NCI-H69 (cell line): ENCODE data around the gene DEPDC5.
"Not testable (repeated sequence)": the region's sequence is repeated elsewhere in the genome, so short reads cannot be mapped to it uniquely, and the experiment has no call there.

ENCODE experiments used
- DNase-seq: peaks from one replicate; lab custom pipeline; 2025; lab: John Stamatoyannopoulos, UW

The DEPDC5 gene

GRCh38 chr22:31815383-31815814 lies 61.6 kb downstream of the DEPDC5 start:
- DNase-seq = not testable (repeated sequence)

- no peak for DNase-seq
Measured at GRCh38 chr22:31816750-31817149, 62.9 kb downstream of the DEPDC5 start.

- DNase-seq = peak; percentile 9
Measured at GRCh38 chr22:31818481-31819392, 64.9 kb downstream of the DEPDC5 start.

GRCh38 chr22:31820655-31821054 lies 66.8 kb downstream of the DEPDC5 start:
- DNase-seq = no peak

- no peak for DNase-seq
Measured at GRCh38 chr22:31821572-31821971, 67.8 kb downstream of the DEPDC5 start.

- no peak for DNase-seq
Measured at GRCh38 chr22:31822523-31822922, 68.7 kb downstream of the DEPDC5 start.

- DNase-seq = no peak
Measured at GRCh38 chr22:31825513-31825912, 71.7 kb downstream of the DEPDC5 start.

- no peak for DNase-seq
Measured at GRCh38 chr22:31826443-31826842, 72.6 kb downstream of the DEPDC5 start.

GRCh38 chr22:31828739-31829138 lies 74.9 kb downstream of the DEPDC5 start:
- no peak for DNase-seq

- peak; percentile 42 for DNase-seq
Measured at GRCh38 chr22:31829505-31829904, 75.7 kb downstream of the DEPDC5 start.

- no peak for DNase-seq
Measured at GRCh38 chr22:31830721-31831070, 76.9 kb downstream of the DEPDC5 start.

- DNase-seq = no peak
Measured at GRCh38 chr22:31833930-31834329, 80.1 kb downstream of the DEPDC5 start.

- DNase-seq = no peak
Measured at GRCh38 chr22:31836010-31836409, 82.2 kb downstream of the DEPDC5 start.

- DNase-seq = no peak
Measured at GRCh38 chr22:31838917-31839316, 85.1 kb downstream of the DEPDC5 start.

- no peak for DNase-seq
Measured at GRCh38 chr22:31839986-31840385, 86.2 kb downstream of the DEPDC5 start.

GRCh38 chr22:31840585-31840984 lies 86.8 kb downstream of the DEPDC5 start:
- no peak for DNase-seq

- DNase-seq = no peak
Measured at GRCh38 chr22:31841078-31841827, 87.4 kb downstream of the DEPDC5 start.

- DNase-seq = no peak
Measured at GRCh38 chr22:31843526-31843925, 89.7 kb downstream of the DEPDC5 start.

- DNase-seq = no peak
Measured at GRCh38 chr22:31844941-31845340, 91.1 kb downstream of the DEPDC5 start.

- peak; percentile 18 for DNase-seq
Measured at GRCh38 chr22:31846161-31847115, 92.6 kb downstream of the DEPDC5 start.

- no peak for DNase-seq
Measured at GRCh38 chr22:31848411-31848810, 94.6 kb downstream of the DEPDC5 start.

GRCh38 chr22:31850135-31850534 lies 96.3 kb downstream of the DEPDC5 start:
- DNase-seq = no peak
